HepG2 (cell line): ENCODE measurements around the gene TMEM130. TPM values are rescaled to one million over a fixed set of nuclear protein-coding genes. Genes with fewer than 3 reads are reported as not detected.

Source experiments
- ATAC-seq: fragments of 200-7000 bp; cut with Tn5 transposase; 3 replicates; pipeline ENCODE4 v1.9.1; 2020; ENCODE audit warnings: mild to moderate bottlenecking, moderate library complexity
- BruUV-seq: library from RNA; stranded (reverse); fragments of 400-500 nt; replicated peaks from 2 replicates; lab custom pipeline; 2021; lab: Mats Ljungman, UMichigan
- CTCF ChIA-PET: fragments of 300-600 bp; formaldehyde crosslinking; extraction: SDS; loops from one replicate; lab custom pipeline; 2021; ENCODE audit warnings: low total read pairs, inconsistent platforms, low intra/inter-chr PET ratio; lab: Yijun Ruan, JAX
- POLR2A ChIA-PET: fragments of 350-600 bp; sonication (Branson Sonifier 250); formaldehyde crosslinking; loops from one replicate; lab custom pipeline; 2020; ENCODE audit warnings: antibody characterized with exemption, inconsistent platforms; lab: Yijun Ruan, JAX
- DNase-seq: peaks from one replicate; pipeline ENCODE4 v3.0.0-alpha.2; 2015; ENCODE audit warnings: low spot score
- FAIRE-seq: peaks from 3 replicates; lab custom pipeline; 2011; peaks lifted over from hg19 to GRCh38; lab: Jason Lieb, UNC
- H2AFZ ChIP-seq: one replicate; pipeline ENCODE4 v1.6.1; 2011; ENCODE audit warnings: low read length, inconsistent platforms
- H3K27ac ChIP-seq: fragments of 300-600 bp; 3 replicates; pipeline ENCODE4 v1.8.0; 2011; ENCODE audit warnings: mixed run types, mild to moderate bottlenecking, mixed read lengths, low read length, inconsistent platforms; ENCODE audit not compliant: insufficient read depth; ENCODE audit errors: extremely low read length
- H3K27me3 ChIP-seq, 2 experiments: fragments of 200-600 bp in 1 of 2; 2 replicates in 1 of 2; 3 replicates in 1 of 2; pipeline versions ENCODE4 v1.6.0 to v1.8.0; 2011; ENCODE audit warnings: low read length in 2 of 2, mild to moderate bottlenecking in 2 of 2, moderate library complexity in 2 of 2, inconsistent platforms in 1 of 2; ENCODE audit not compliant: insufficient read depth in 2 of 2, control insufficient read depth in 1 of 2
- H3K36me3 ChIP-seq, 2 experiments: fragments of 200-600 bp in 1 of 2; replicated peaks in 1 of 2; 2 replicates in 1 of 2; 3 replicates in 1 of 2; pipeline versions ENCODE4 v1.5.1 to v1.8.0; 2011; ENCODE audit warnings: low read length in 2 of 2, inconsistent platforms in 1 of 2; ENCODE audit not compliant: insufficient read depth in 2 of 2, control insufficient read depth in 1 of 2
- H3K4me1 ChIP-seq: 2 replicates; pipeline ENCODE4 v1.5.1; 2012; ENCODE audit warnings: low read length, inconsistent platforms; ENCODE audit not compliant: insufficient read depth
- H3K4me2 ChIP-seq: 2 replicates; pipeline ENCODE4 v1.6.0; 2011; ENCODE audit warnings: low read depth, low read length, inconsistent platforms
- H3K4me3 ChIP-seq, 3 experiments: fragments of 200-600 bp in 1 of 3; sonication (generic), shearing (Covaris generic) in 1 of 3; replicated peaks in 1 of 3; 2 replicates each; pipeline ENCODE4 v1.5.1; 2011 to 2016; ENCODE audit warnings: low read length in 3 of 3, inconsistent platforms in 2 of 3, low read depth in 2 of 3, mild to moderate bottlenecking in 2 of 3, control low read depth in 1 of 3, mixed read lengths in 1 of 3; ENCODE audit not compliant: insufficient read depth in 1 of 3
- H3K79me2 ChIP-seq: one replicate; pipeline ENCODE4 v1.6.1; 2011; ENCODE audit warnings: low read length, inconsistent platforms; ENCODE audit not compliant: insufficient read depth
- H3K9ac ChIP-seq: 2 replicates; pipeline ENCODE4 v1.6.0; 2011; ENCODE audit warnings: mild to moderate bottlenecking, low read depth, low read length, inconsistent platforms; ENCODE audit not compliant: insufficient read depth
- H3K9me3 ChIP-seq: 2 replicates; pipeline ENCODE4 v1.5.1; 2012; ENCODE audit warnings: mild to moderate bottlenecking, low read length
- H4K20me1 ChIP-seq: 2 replicates; pipeline ENCODE4 v1.6.0; 2011; ENCODE audit warnings: inconsistent platforms, mild to moderate bottlenecking, low read length, moderate library complexity; ENCODE audit not compliant: insufficient read depth
- ATF1 ChIP-seq: IDR thresholded peaks from 2 replicates; pipeline ENCODE4 v1.6.1; 2016; ENCODE audit warnings: mild to moderate bottlenecking, control low read depth
- CREM ChIP-seq, 2 experiments: sonication (generic) in 1 of 2; formaldehyde crosslinking in 1 of 2; IDR thresholded peaks; 2 replicates each; pipeline versions ENCODE4 v1.4.0 to v1.6.1; 2016 to 2020; ENCODE audit warnings: antibody characterized with exemption in 1 of 2, mild to moderate bottlenecking in 1 of 2, missing genetic modification reagents in 1 of 2
- U2AF2 ChIP-seq: fragments of 200-400 bp; formaldehyde crosslinking; IDR thresholded peaks from 2 replicates; pipeline ENCODE4 v1.6.1; 2017; ENCODE audit warnings: low read depth, mild to moderate bottlenecking, low read length
- ZNF407 ChIP-seq: sonication (generic); formaldehyde crosslinking; IDR thresholded peaks from one replicate; pipeline ENCODE4 v1.5.1; 2020; ENCODE audit warnings: mild to moderate bottlenecking, missing genetic modification reagents; ENCODE audit errors: not compliant biosample characterization
- ZNF687 ChIP-seq: sonication (generic); formaldehyde crosslinking; IDR thresholded peaks from 2 replicates; pipeline ENCODE4 v1.5.1; 2020; ENCODE audit warnings: mild to moderate bottlenecking, missing genetic modification reagents, moderate library complexity
- ZNF800 ChIP-seq: sonication (generic); formaldehyde crosslinking; IDR thresholded peaks from 2 replicates; pipeline ENCODE4 v1.4.0; 2020; ENCODE audit warnings: missing genetic modification reagents
- WGBS: methylation state at CpG from one replicate; pipeline ENCODE4 v1.1.6; 2017; ENCODE audit warnings: low lambda C conversion rate; 5-methylcytosine and 5-hydroxymethylcytosine counted together
- in situ Hi-C: cut with HindIII; loops from 2 replicates; pipeline ENCODE4 v1.10.0; 2017; ENCODE audit warnings: low pct_unique_long_range_greater_than_20kb; ENCODE audit not compliant: extremely low pct_ligation_motif_present
- intact Hi-C: fragments of 100-400 bp; cut with micrococcal nuclease; formaldehyde crosslinking; loops from one replicate; pipeline ENCODE4 v1.10.0; 2022; ENCODE audit not compliant: unreplicated experiment
- polyA plus RNA-seq, 8 experiments: library from polyadenylated mRNA; depleted of rRNA in 3 of 8; stranded (reverse) in 7 of 8; unstranded in 1 of 8; fragments of >200 nt; fragmentation: Illumina TruSeq in 4 of 8; extraction: Trizol in 4 of 8; gene quantifications; 2 replicates each; pipeline versions ENCODE4 v1.2.1 to v1.2.3, GENCODE V29; 2011 to 2016; ENCODE audit warnings: low read depth in 4 of 8, missing spikeins in 1 of 8, mixed read lengths in 1 of 8; ENCODE audit not compliant: insufficient read depth in 1 of 8
- total RNA-seq, 5 experiments: library from RNA; depleted of rRNA; stranded (reverse); fragments of >200 nt; fragmentation: Illumina TruSeq; extraction: Trizol; gene quantifications; 2 replicates each; pipeline ENCODE4 v1.2.3, GENCODE V29; 2016; ENCODE audit warnings: low read depth in 1 of 5

The TMEM130 gene
- total and polyA plus RNA-seq, 2 of the 13 experiments (the other 11 are each of a cell fraction or from before 2014, with no cell fraction given): not detected

- no peaks in the 10 kb centered on the region for H4K20me1 ChIP-seq
- no peaks in the 10 kb centered on the region for H3K9me3 ChIP-seq
- no peaks in the 10 kb centered on the region for H3K36me3 ChIP-seq
- no peak overlapping the region for H3K4me3 ChIP-seq
- no peaks in the 10 kb centered on the region for H3K79me2 ChIP-seq
- ChIA-PET CTCF (no interaction called here), POLR2A (no interaction called here)
- H3K4me1 ChIP-seq: peaks cover 42% of the 10 kb centered on the region
- peaks cover 5 to 28% of the 10 kb centered on the region in 2 experiments for H3K27me3 ChIP-seq
- no peak overlapping the region for H3K27ac ChIP-seq
- no peak overlapping the region for H3K9ac ChIP-seq
- in situ Hi-C loops (no loop called here), intact Hi-C loops (no loop called here)
- H2AFZ ChIP-seq: no peak overlapping the region
- 25% methylated on average over 10 of the region's 17 CpGs for WGBS
- peak overlapping the region; percentile 47; the same call in 1 of the 2 replicates for H3K4me2 ChIP-seq
- DNase-seq: no peak
- FAIRE-seq: no peak
- BruUV-seq: no TSS peak
- peak; percentile 47 for ATAC-seq
- TF ChIP-seq CREM (IDR thresholded peaks at IDR 0.05) (no peak), CREM (CRISPR knock-in tag; IDR thresholded peaks at IDR 0.05) (no peak), U2AF2 (no peak), ZNF687 (CRISPR knock-in tag) (peak; percentile 22; the same call in 1 of the 2 replicates), ZNF407 (CRISPR knock-in tag) (no peak), ATF1 (CRISPR knock-in tag) (no peak), ZNF800 (CRISPR knock-in tag) (peak; percentile 16; the same call in 1 of the 2 replicates)
Observed at GRCh38 chr7:98870807-98871491, 1.1 kb upstream of the TMEM130 start.
